GM23248 (cell line): Measurements from ENCODE around the gene INS.

Experiments
- EZH2 ChIP-seq: fragments of 200-600 bp; sonication (generic); IDR thresholded peaks from 2 replicates; pipeline ENCODE4 v1.6.1; 2018; ENCODE audit warnings: antibody characterized with exemption, mild to moderate bottlenecking; ENCODE audit not compliant: insufficient read depth, poor library complexity, severe bottlenecking
- EZH2phosphoT487 ChIP-seq: fragments of 200-600 bp; sonication (generic); IDR thresholded peaks from 2 replicates; pipeline ENCODE4 v1.6.1; 2018; ENCODE audit warnings: antibody characterized with exemption, moderate library complexity, mild to moderate bottlenecking, low read depth; ENCODE audit not compliant: insufficient read depth

- TF ChIP-seq EZH2: no peak
- no peak for TF ChIP-seq EZH2phosphoT487
Observed at GRCh38 chr11:2168286-2169004, 7.4 kb upstream of the INS start.
